Adrenal gland (tissue), 19 donors: ENCODE data around the gene BHMT2. TPM values are rescaled to one million over a fixed set of nuclear protein-coding genes. Genes with fewer than 3 reads are reported as not detected.

Source experiments
- DNase-seq, 7 donors: peaks; one replicate each; pipeline ENCODE4 v3.0.0-alpha.2; 2019 to 2020
- H3K27ac ChIP-seq, 5 donors: fragments of 200-600 bp; sonication (generic) in 4 of 5; 1 replicate in 3 of 5; 2 replicates in 2 of 5; pipeline versions ENCODE4 v1.5.1 to v1.8.0; 2016 to 2020; ENCODE audit warnings: mild to moderate bottlenecking in 1 of 5
- H3K27me3 ChIP-seq: fragments of 200-600 bp; 2 replicates; pipeline ENCODE4 v1.8.0; 2021
- H3K36me3 ChIP-seq, 2 donors: fragments of 200-600 bp; replicated peaks in 1 of 2; 1 replicate in 1 of 2; 2 replicates in 1 of 2; pipeline versions ENCODE4 v1.5.1 to v1.8.0; 2018 to 2022
- H3K4me1 ChIP-seq, 2 donors: fragments of 200-600 bp; replicated peaks in 1 of 2; 1 replicate in 1 of 2; 2 replicates in 1 of 2; pipeline versions ENCODE4 v1.5.1 to v1.8.0; 2018 to 2021
- H3K4me3 ChIP-seq, 4 donors: fragments of 200-600 bp; sonication (generic) in 3 of 4; one replicate each; pipeline ENCODE4 v1.5.1; 2016 to 2018
- H3K9me3 ChIP-seq, 3 donors: fragments of 200-600 bp; sonication (generic) in 1 of 3; replicated peaks in 1 of 3; 1 replicate in 2 of 3; 2 replicates in 1 of 3; pipeline versions ENCODE4 v1.5.1 to v1.8.0; 2016 to 2021
- POLR2A ChIP-seq, 2 donors: fragments of 450-650 bp; IDR thresholded peaks; one replicate each; pipeline ENCODE4 v1.6.1; 2017; ENCODE audit warnings: antibody characterized with exemption in 2 of 2, mild to moderate bottlenecking in 2 of 2, moderate library complexity in 1 of 2
- WGBS, 4 donors: extraction: QIAGEN DNeasy Blood & Tissue Kit in 2 of 4; methylation state at CpG; one replicate each; pipeline versions ENCODE4 v1.1.5 to v1.1.7; 2013 to 2017; 5-methylcytosine and 5-hydroxymethylcytosine counted together
- intact Hi-C, 2 donors: fragments of 100-400 bp; cut with DNase I; formaldehyde crosslinking; loops; one replicate each; pipeline versions ENCODE4 v1.14.1 to v1.15.0; 2022 to 2023
- long read RNA-seq, 10 donors: library from polyadenylated mRNA in 3 of 10; unstranded in 2 of 10; stranded (forward) in 1 of 10; transcript quantifications; one replicate each; pipeline ENCODE4 v2.0.0 and lab custom pipeline, GENCODE V29; 2021 to 2026
- polyA plus RNA-seq, 3 donors: library from polyadenylated mRNA; stranded (reverse); fragments of 200-250 nt in 2 of 3; fragments of 350-450 nt in 1 of 3; fragmentation: Illumina TruSeq in 1 of 3; extraction: RNeasy Lipid Tissue Mini Kit (QIAGEN cat#74804) in 1 of 3; gene quantifications; one replicate each; pipeline ENCODE4 v1.2.3, GENCODE V29; 2013 to 2014
- total RNA-seq, 9 donors: library from RNA; depleted of rRNA in 4 of 9; stranded (reverse); fragments of >200 nt in 4 of 9; fragments of 120-200 nt in 1 of 9; fragmentation: NEBNext Ultra II Directional in 1 of 9; extraction: Animal tissue kit (Norgen Biotek cat#: 25700) in 1 of 9; gene quantifications; one replicate each; pipeline versions ENCODE4 v1.1.0 to v1.2.4, GENCODE V29; 2013 to 2023
- TF ChIP-seq, protein P1 (sequence below), 6 experiments: fragments of 450-650 bp in 4 of 6; fragments of 200-600 bp in 2 of 6; sonication (generic) in 1 of 6; IDR thresholded peaks; 1 replicate in 5 of 6; 2 replicates in 1 of 6; pipeline versions ENCODE4 v1.5.1 to v1.8.0; 2016 to 2021; ENCODE audit warnings: antibody characterized with exemption in 6 of 6, mild to moderate bottlenecking in 2 of 6, moderate library complexity in 1 of 6
- donor health status: healthy with polysubstance abuse.
- donor health status: Bipolar disorder and iron deficiency.
- donor health status: DM: yes; HTN: yes; CAD: no.
- donor health status: DM: no; HTN: no; CAD: no.
- donor health status: DM: no; HTN: no; CAD: no.
- donor health status: DM: yes; HTN: yes; CAD: no.

Gene BHMT2
- total RNA-seq, result 10 to 100 TPM; 19.0 to 75.3 (median 28.5) TPM
- polyA plus RNA-seq, result 10 to 100 TPM; 12.8 to 37.5 (median 15.9) TPM
- long read RNA-seq, donor 1, transcript BHMT2-201 (8 exons, 2,050 nt), result major isoform, 12 of 22 reads
- long read RNA-seq, donor 1, partial matches to known transcripts, result 8 of 22 reads
- long read RNA-seq, donor 1, other reads (novel, unspliced or antisense), result 0 of 22 reads
- long read RNA-seq, donor 2, partial matches to known transcripts, result 9 of 12 reads
- long read RNA-seq, donor 2, other reads (novel, unspliced or antisense), result 0 of 12 reads
- long read RNA-seq, donor 3, transcript BHMT2-201 (8 exons, 2,050 nt), result major isoform, 10 of 32 reads
- long read RNA-seq, donor 3, partial matches to known transcripts, result 20 of 32 reads
- long read RNA-seq, donor 3, other reads (novel, unspliced or antisense), result 0 of 32 reads
- long read RNA-seq, donor 4, transcript BHMT2-201 (8 exons, 2,050 nt), result major isoform, 7 of 8 reads
- long read RNA-seq, donor 4, partial matches to known transcripts, result 1 of 8 reads
- long read RNA-seq, donor 4, other reads (novel, unspliced or antisense), result 0 of 8 reads
- long read RNA-seq, donor 5, transcript BHMT2-201 (8 exons, 2,050 nt), result major isoform, 63 of 72 reads
- long read RNA-seq, donor 5, partial matches to known transcripts, result 2 of 72 reads
- long read RNA-seq, donor 5, other reads (novel, unspliced or antisense), result 4 of 72 reads
- long read RNA-seq, donor 6, transcript BHMT2-201 (8 exons, 2,050 nt), result major isoform, 5 of 7 reads
- long read RNA-seq, donor 6, partial matches to known transcripts, result 1 of 7 reads
- long read RNA-seq, donor 6, other reads (novel, unspliced or antisense), result 1 of 7 reads
- long read RNA-seq, donor 7, partial matches to known transcripts, result 0 of 4 reads
- long read RNA-seq, donor 7, other reads (novel, unspliced or antisense), result 0 of 4 reads
- long read RNA-seq, donor 8, transcript BHMT2-201 (8 exons, 2,050 nt), result major isoform, 19 of 37 reads
- long read RNA-seq, donor 8, partial matches to known transcripts, result 13 of 37 reads
- long read RNA-seq, donor 8, other reads (novel, unspliced or antisense), result 0 of 37 reads
- long read RNA-seq, donor 9, transcript BHMT2-201 (8 exons, 2,050 nt), result major isoform, 5 of 8 reads
- long read RNA-seq, donor 9, partial matches to known transcripts, result 0 of 8 reads
- long read RNA-seq, donor 9, other reads (novel, unspliced or antisense), result 0 of 8 reads
- long read RNA-seq, donor 10, partial matches to known transcripts, result 0 of 2 reads
- long read RNA-seq, donor 10, other reads (novel, unspliced or antisense), result 0 of 2 reads

GRCh38 chr5:79069488-79070349 is at the start of gene BHMT2, which contains the start of gene DMGDH:
BHMT2 (plus strand) TSS chr5:79069767; CDS start chr5:79069783, 16 bp downstream.
DMGDH (minus strand) TSS chr5:79069674; CDS start chr5:79069620, 54 bp downstream.
- peak; percentile 54 to 73 (median 66) for DNase-seq
- TF ChIP-seq, protein P1, sequence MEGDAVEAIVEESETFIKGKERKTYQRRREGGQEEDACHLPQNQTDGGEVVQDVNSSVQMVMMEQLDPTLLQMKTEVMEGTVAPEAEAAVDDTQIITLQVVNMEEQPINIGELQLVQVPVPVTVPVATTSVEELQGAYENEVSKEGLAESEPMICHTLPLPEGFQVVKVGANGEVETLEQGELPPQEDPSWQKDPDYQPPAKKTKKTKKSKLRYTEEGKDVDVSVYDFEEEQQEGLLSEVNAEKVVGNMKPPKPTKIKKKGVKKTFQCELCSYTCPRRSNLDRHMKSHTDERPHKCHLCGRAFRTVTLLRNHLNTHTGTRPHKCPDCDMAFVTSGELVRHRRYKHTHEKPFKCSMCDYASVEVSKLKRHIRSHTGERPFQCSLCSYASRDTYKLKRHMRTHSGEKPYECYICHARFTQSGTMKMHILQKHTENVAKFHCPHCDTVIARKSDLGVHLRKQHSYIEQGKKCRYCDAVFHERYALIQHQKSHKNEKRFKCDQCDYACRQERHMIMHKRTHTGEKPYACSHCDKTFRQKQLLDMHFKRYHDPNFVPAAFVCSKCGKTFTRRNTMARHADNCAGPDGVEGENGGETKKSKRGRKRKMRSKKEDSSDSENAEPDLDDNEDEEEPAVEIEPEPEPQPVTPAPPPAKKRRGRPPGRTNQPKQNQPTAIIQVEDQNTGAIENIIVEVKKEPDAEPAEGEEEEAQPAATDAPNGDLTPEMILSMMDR (IDR thresholded peaks at IDR 0.05), result no peak
- TF ChIP-seq POLR2A (IDR thresholded peaks at IDR 0.05), result peak in 1 of 2 donors; percentile 61
- Histone ChIP-seq H3K4me1 (no peaks in the 10 kb centered on the region), H3K27me3 (no peaks in the 10 kb centered on the region), H3K4me3 (peak within 1 kb of the TSS in 2 of 4 donors; percentile 48 to 62), H3K36me3 (no peaks in the 10 kb centered on the region), H3K9me3 (no peaks in the 10 kb centered on the region), H3K27ac (peak within 1 kb of the TSS in 3 of 5 donors; percentile 64 to 70 (median 69))
- intact Hi-C loops, result no loop called here
- WGBS, 4 donors, result 16 to 53% (median 20%) methylated on average over 12 to 79 of the region's 79 CpGs

GRCh38 chr5:79020861-79021561 is 48.6 kb upstream of the BHMT2 start:
- 15 to 20% (median 17%) methylated on average over 14 of the region's 14 CpGs for WGBS, 4 donors
- H3K27ac ChIP-seq, result no peak overlapping the region

DNA sequence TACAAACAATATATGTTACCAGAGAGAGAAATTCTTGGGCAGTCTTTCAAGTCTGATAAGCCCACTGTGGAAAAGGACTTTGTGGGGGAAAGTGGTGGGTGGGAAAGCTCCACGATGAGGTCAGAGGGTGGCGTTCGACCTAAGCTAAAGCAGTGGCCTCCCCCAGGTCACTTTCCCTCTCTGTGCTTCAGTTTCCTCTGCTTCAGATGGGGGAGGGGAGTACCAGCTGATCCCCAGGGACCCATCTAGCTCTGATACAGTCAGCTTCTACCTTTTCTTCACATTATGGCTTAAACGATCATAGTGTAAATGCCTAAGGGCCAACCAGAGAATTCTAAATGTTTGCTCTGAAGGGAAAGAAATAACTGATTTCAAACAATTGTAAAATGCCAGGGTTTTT is 47.8 kb upstream of the BHMT2 start:
- DNase-seq, result no peak
- WGBS, 4 donors, result 29 to 49% (median 32%) methylated on average over 4 of the region's 4 CpGs
- no peaks in the 10 kb centered on the region for H3K27me3 ChIP-seq
- H3K4me3 ChIP-seq, result no peak overlapping the region
- intact Hi-C loops, result loop anchor here (5.0 to 10.0 kb wide), 3 partner anchors 111 to 453 kb away; no protein-coding TSS in a partner anchor
- no peak overlapping the region for H3K27ac ChIP-seq
- TF ChIP-seq POLR2A (IDR thresholded peaks at IDR 0.05), result no peak
- TF ChIP-seq, protein P1 (IDR thresholded peaks at IDR 0.05), result no peak
- H3K9me3 ChIP-seq, result no peaks in the 10 kb centered on the region
- no peaks in the 10 kb centered on the region for H3K4me1 ChIP-seq
- H3K36me3 ChIP-seq, result no peaks in the 10 kb centered on the region

More at GRCh38 chr5:79020861-79021561, 48.6 kb upstream of the BHMT2 start:
- Histone ChIP-seq H3K4me1 (no peaks in the 10 kb centered on the region), H3K4me3 (peak overlapping the region in 1 of 4 donors; percentile 37), H3K9me3 (no peaks in the 10 kb centered on the region), H3K27me3 (no peaks in the 10 kb centered on the region), H3K36me3 (no peaks in the 10 kb centered on the region)
- intact Hi-C loops, result loop anchor here (5.0 to 10.0 kb wide), 3 partner anchors 111 to 454 kb away; no protein-coding TSS in a partner anchor
- TF ChIP-seq, protein P1 (IDR thresholded peaks at IDR 0.05), result peak; percentile 48 to 85 (median 63)
- no peak for TF ChIP-seq POLR2A (IDR thresholded peaks at IDR 0.05)
- peak; percentile 42 to 71 (median 56) for DNase-seq
